ENCODE data around the gene RDH12. TPM values are rescaled to one million over a fixed set of nuclear protein-coding genes. Genes with fewer than 3 reads are reported as not detected.
"Not testable (repeated sequence)": the region's sequence is repeated elsewhere in the genome, so short reads cannot be mapped to it uniquely, and the experiment has no call there.

RDH12 gene
- polyA plus RNA-seq, 2 donors, result 8.0 to 31.2 TPM

- no peaks in the 10 kb centered on the region for H3K27me3 ChIP-seq (ENCODE audit: control insufficient read depth in 1 of 2, insufficient read depth in 2 of 2, low read length in 2 of 2)
- H3K4me3 ChIP-seq (ENCODE audit: low read depth in 1 of 2, low read length in 2 of 2), result no peak overlapping the region
- H3K4me1 ChIP-seq (ENCODE audit: control insufficient read depth in 2 of 2, insufficient read depth in 2 of 2, low read length in 1 of 2), result peaks cover 2 to 4% of the 10 kb centered on the region in 2 donors
- H3K27ac ChIP-seq (ENCODE audit: low read depth in 2 of 2, low read length in 1 of 2), result no peak overlapping the region
- H3K9me3 ChIP-seq (ENCODE audit: control insufficient read depth in 2 of 2, insufficient read depth in 1 of 2, low read depth in 1 of 2, low read length in 1 of 2), result no peaks in the 10 kb centered on the region
- 73 to 78% methylated on average over 4 of the region's 4 CpGs for WGBS, 2 donors
- no peaks in the 10 kb centered on the region for H3K36me3 ChIP-seq (ENCODE audit: control insufficient read depth in 2 of 2, insufficient read depth in 2 of 2, low read length in 1 of 2)
These were observed 4.7 kb upstream of the RDH12 start for GRCh38 chr14:67697006-67697405.

- no peaks in the 10 kb centered on the region for H3K27me3 ChIP-seq (ENCODE audit: control insufficient read depth in 1 of 2, insufficient read depth in 2 of 2, low read length in 2 of 2)
- H3K4me1 ChIP-seq (ENCODE audit: control insufficient read depth in 2 of 2, insufficient read depth in 2 of 2, low read length in 1 of 2), result peaks cover 2 to 4% of the 10 kb centered on the region in 2 donors
- no peaks in the 10 kb centered on the region for H3K9me3 ChIP-seq (ENCODE audit: control insufficient read depth in 2 of 2, insufficient read depth in 1 of 2, low read depth in 1 of 2, low read length in 1 of 2)
- no peaks in the 10 kb centered on the region for H3K36me3 ChIP-seq (ENCODE audit: control insufficient read depth in 2 of 2, insufficient read depth in 2 of 2, low read length in 1 of 2)
- WGBS, 2 donors, result 70 to 73% methylated on average over 1 of the region's 1 CpG
- no peak overlapping the region for H3K27ac ChIP-seq (ENCODE audit: low read depth in 2 of 2, low read length in 1 of 2)
- no peak overlapping the region for H3K4me3 ChIP-seq (ENCODE audit: low read depth in 1 of 2, low read length in 2 of 2)
These were observed 3.5 kb upstream of the RDH12 start for GRCh38 chr14:67698179-67698578.

- Histone ChIP-seq H3K4me3 (ENCODE audit: low read depth in 1 of 2, low read length in 2 of 2) (no peak overlapping the region), H3K27ac (ENCODE audit: low read depth in 2 of 2, low read length in 1 of 2) (no peak overlapping the region), H3K36me3 (ENCODE audit: control insufficient read depth in 2 of 2, insufficient read depth in 2 of 2, low read length in 1 of 2) (no peaks in the 10 kb centered on the region), H3K27me3 (ENCODE audit: control insufficient read depth in 1 of 2, insufficient read depth in 2 of 2, low read length in 2 of 2) (no peaks in the 10 kb centered on the region), H3K9me3 (ENCODE audit: control insufficient read depth in 2 of 2, insufficient read depth in 1 of 2, low read depth in 1 of 2, low read length in 1 of 2) (no peaks in the 10 kb centered on the region), H3K4me1 (ENCODE audit: control insufficient read depth in 2 of 2, insufficient read depth in 2 of 2, low read length in 1 of 2) (no peaks in the 10 kb centered on the region)
- WGBS, 2 donors, result 51 to 52% methylated on average over 3 of the region's 3 CpGs
These were observed 2.3 kb downstream of the RDH12 start for GRCh38 chr14:67703997-67704396.

- no peak overlapping the region for H3K4me3 ChIP-seq (ENCODE audit: low read depth in 1 of 2, low read length in 2 of 2)
- no peaks in the 10 kb centered on the region for H3K27me3 ChIP-seq (ENCODE audit: control insufficient read depth in 1 of 2, insufficient read depth in 2 of 2, low read length in 2 of 2)
- H3K4me1 ChIP-seq (ENCODE audit: control insufficient read depth in 2 of 2, insufficient read depth in 2 of 2, low read length in 1 of 2), result no peaks in the 10 kb centered on the region
- no peaks in the 10 kb centered on the region for H3K9me3 ChIP-seq (ENCODE audit: control insufficient read depth in 2 of 2, insufficient read depth in 1 of 2, low read depth in 1 of 2, low read length in 1 of 2)
- 1% methylated on average over 3 of the region's 3 CpGs for WGBS, 2 donors
- H3K36me3 ChIP-seq (ENCODE audit: control insufficient read depth in 2 of 2, insufficient read depth in 2 of 2, low read length in 1 of 2), result no peaks in the 10 kb centered on the region
- no peak overlapping the region for H3K27ac ChIP-seq (ENCODE audit: low read depth in 2 of 2, low read length in 1 of 2)
These were observed 2.9 kb downstream of the RDH12 start for GRCh38 chr14:67704484-67705089.

- Histone ChIP-seq H3K9me3 (ENCODE audit: control insufficient read depth in 2 of 2, insufficient read depth in 1 of 2, low read depth in 1 of 2, low read length in 1 of 2) (no peaks in the 10 kb centered on the region), H3K27me3 (ENCODE audit: control insufficient read depth in 1 of 2, insufficient read depth in 2 of 2, low read length in 2 of 2) (no peaks in the 10 kb centered on the region), H3K4me3 (ENCODE audit: low read depth in 1 of 2, low read length in 2 of 2) (no peak overlapping the region), H3K4me1 (ENCODE audit: control insufficient read depth in 2 of 2, insufficient read depth in 2 of 2, low read length in 1 of 2) (no peaks in the 10 kb centered on the region), H3K27ac (ENCODE audit: low read depth in 2 of 2, low read length in 1 of 2) (no peak overlapping the region), H3K36me3 (ENCODE audit: control insufficient read depth in 2 of 2, insufficient read depth in 2 of 2, low read length in 1 of 2) (no peaks in the 10 kb centered on the region)
- WGBS, 2 donors, result 52 to 56% methylated on average over 3 of the region's 3 CpGs
These were observed 3.5 kb downstream of the RDH12 start for GRCh38 chr14:67705211-67705610.

GRCh38 chr14:67709346-67709745 is 7.7 kb downstream of the RDH12 start:
- not testable (repeated sequence) for H3K4me1 ChIP-seq (ENCODE audit: control insufficient read depth in 2 of 2, insufficient read depth in 2 of 2, low read length in 1 of 2); H3K27me3 ChIP-seq (ENCODE audit: control insufficient read depth in 1 of 2, insufficient read depth in 2 of 2, low read length in 2 of 2); H3K36me3 ChIP-seq (ENCODE audit: control insufficient read depth in 2 of 2, insufficient read depth in 2 of 2, low read length in 1 of 2)

GRCh38 chr14:67709796-67710195 is 8.1 kb downstream of the RDH12 start:
- H3K27ac ChIP-seq (ENCODE audit: low read depth in 2 of 2, low read length in 1 of 2); H3K36me3 ChIP-seq (ENCODE audit: control insufficient read depth in 2 of 2, insufficient read depth in 2 of 2, low read length in 1 of 2): not testable (repeated sequence)
- 66% methylated on average over 1 of the region's 1 CpG for WGBS, 2 donors

More at GRCh38 chr14:67709346-67709745, 7.7 kb downstream of the RDH12 start:
- not testable (repeated sequence) for H3K27ac ChIP-seq (ENCODE audit: low read depth in 2 of 2, low read length in 1 of 2); H3K4me3 ChIP-seq (ENCODE audit: low read depth in 1 of 2, low read length in 2 of 2); H3K9me3 ChIP-seq (ENCODE audit: control insufficient read depth in 2 of 2, insufficient read depth in 1 of 2, low read depth in 1 of 2, low read length in 1 of 2)

GRCh38 chr14:67710209-67710608 is 8.5 kb downstream of the RDH12 start:
- Histone ChIP-seq H3K9me3 (ENCODE audit: control insufficient read depth in 2 of 2, insufficient read depth in 1 of 2, low read depth in 1 of 2, low read length in 1 of 2) (no peaks in the 10 kb centered on the region), H3K4me3 (ENCODE audit: low read depth in 1 of 2, low read length in 2 of 2) (no peak overlapping the region), H3K27me3 (ENCODE audit: control insufficient read depth in 1 of 2, insufficient read depth in 2 of 2, low read length in 2 of 2) (no peaks in the 10 kb centered on the region), H3K36me3 (ENCODE audit: control insufficient read depth in 2 of 2, insufficient read depth in 2 of 2, low read length in 1 of 2) (no peaks in the 10 kb centered on the region), H3K27ac (ENCODE audit: low read depth in 2 of 2, low read length in 1 of 2) (no peak overlapping the region), H3K4me1 (ENCODE audit: control insufficient read depth in 2 of 2, insufficient read depth in 2 of 2, low read length in 1 of 2) (no peaks in the 10 kb centered on the region)
- WGBS, 2 donors, result 81 to 82% methylated on average over 2 of the region's 2 CpGs

More at GRCh38 chr14:67709796-67710195, 8.1 kb downstream of the RDH12 start:
- H3K4me1 ChIP-seq (ENCODE audit: control insufficient read depth in 2 of 2, insufficient read depth in 2 of 2, low read length in 1 of 2); H3K4me3 ChIP-seq (ENCODE audit: low read depth in 1 of 2, low read length in 2 of 2); H3K27me3 ChIP-seq (ENCODE audit: control insufficient read depth in 1 of 2, insufficient read depth in 2 of 2, low read length in 2 of 2); H3K9me3 ChIP-seq (ENCODE audit: control insufficient read depth in 2 of 2, insufficient read depth in 1 of 2, low read depth in 1 of 2, low read length in 1 of 2): not testable (repeated sequence)

GRCh38 chr14:67717048-67717447 is 15.4 kb downstream of the RDH12 start:
- Histone ChIP-seq H3K9me3 (ENCODE audit: control insufficient read depth in 2 of 2, insufficient read depth in 1 of 2, low read depth in 1 of 2, low read length in 1 of 2) (no peaks in the 10 kb centered on the region), H3K4me1 (ENCODE audit: control insufficient read depth in 2 of 2, insufficient read depth in 2 of 2, low read length in 1 of 2) (no peaks in the 10 kb centered on the region), H3K36me3 (ENCODE audit: control insufficient read depth in 2 of 2, insufficient read depth in 2 of 2, low read length in 1 of 2) (no peaks in the 10 kb centered on the region), H3K4me3 (ENCODE audit: low read depth in 1 of 2, low read length in 2 of 2) (no peak overlapping the region), H3K27me3 (ENCODE audit: control insufficient read depth in 1 of 2, insufficient read depth in 2 of 2, low read length in 2 of 2) (no peaks in the 10 kb centered on the region), H3K27ac (ENCODE audit: low read depth in 2 of 2, low read length in 1 of 2) (no peak overlapping the region)
- 70 to 91% methylated on average over 1 of the region's 1 CpG for WGBS, 2 donors

- Histone ChIP-seq H3K27me3 (ENCODE audit: control insufficient read depth in 1 of 2, insufficient read depth in 2 of 2, low read length in 2 of 2) (no peaks in the 10 kb centered on the region), H3K9me3 (ENCODE audit: control insufficient read depth in 2 of 2, insufficient read depth in 1 of 2, low read depth in 1 of 2, low read length in 1 of 2) (no peaks in the 10 kb centered on the region), H3K36me3 (ENCODE audit: control insufficient read depth in 2 of 2, insufficient read depth in 2 of 2, low read length in 1 of 2) (no peaks in the 10 kb centered on the region), H3K4me3 (ENCODE audit: low read depth in 1 of 2, low read length in 2 of 2) (no peak overlapping the region), H3K4me1 (ENCODE audit: control insufficient read depth in 2 of 2, insufficient read depth in 2 of 2, low read length in 1 of 2) (no peaks in the 10 kb centered on the region), H3K27ac (ENCODE audit: low read depth in 2 of 2, low read length in 1 of 2) (no peak overlapping the region)
- 62 to 76% methylated on average over 2 of the region's 2 CpGs for WGBS, 2 donors
These were observed 16.6 kb downstream of the RDH12 start for GRCh38 chr14:67718265-67718664.
